Loucy (cell line): ENCODE results near the gene ABCC4.

Experiments
- H2AFZ ChIP-seq: fragments of 200-600 bp; sonication (generic); 2 replicates; pipeline ENCODE4 v1.6.0; 2016; ENCODE audit warnings: antibody characterized with exemption, mild to moderate bottlenecking, low read length, moderate library complexity
- H3F3A ChIP-seq: fragments of 200-600 bp; 2 replicates; pipeline ENCODE4 v1.6.0; 2016; ENCODE audit warnings: antibody characterized with exemption, low read depth, mild to moderate bottlenecking
- H3K27me3 ChIP-seq: fragments of 200-600 bp; sonication (generic); 2 replicates; pipeline ENCODE4 v1.6.1; 2014; ENCODE audit warnings: low read length, mild to moderate bottlenecking; ENCODE audit not compliant: insufficient read depth, poor library complexity, severe bottlenecking
- H3K36me3 ChIP-seq: fragments of 200-600 bp; sonication (generic); 2 replicates; pipeline ENCODE4 v1.6.1; 2016; ENCODE audit warnings: low read length; ENCODE audit not compliant: insufficient read depth
- H3K4me1 ChIP-seq: fragments of 200-600 bp; sonication (generic); 2 replicates; pipeline ENCODE4 v1.5.1; 2014; ENCODE audit warnings: low read length, mild to moderate bottlenecking; ENCODE audit not compliant: insufficient read depth, poor library complexity, severe bottlenecking
- H3K4me2 ChIP-seq: fragments of 200-600 bp; sonication (generic); 2 replicates; pipeline ENCODE4 v1.6.0; 2014; ENCODE audit warnings: antibody characterized with exemption, low read length, low read depth, mild to moderate bottlenecking; ENCODE audit not compliant: poor library complexity, severe bottlenecking
- H3K4me3 ChIP-seq: fragments of 200-600 bp; sonication (generic); 2 replicates; pipeline ENCODE4 v1.5.1; 2014; ENCODE audit warnings: low read length, mild to moderate bottlenecking, mixed read lengths; ENCODE audit not compliant: poor library complexity, severe bottlenecking
- H3K79me2 ChIP-seq: fragments of 200-600 bp; sonication (generic); 2 replicates; pipeline ENCODE4 v1.6.1; 2014; ENCODE audit warnings: low read length; ENCODE audit not compliant: insufficient read depth
- H3K9ac ChIP-seq: fragments of 200-600 bp; sonication (generic); 2 replicates; pipeline ENCODE4 v1.6.0; 2014; ENCODE audit warnings: mild to moderate bottlenecking, low read depth, low read length, moderate library complexity; ENCODE audit not compliant: poor library complexity, severe bottlenecking
- H3K9me2 ChIP-seq: fragments of 200-600 bp; sonication (generic); replicated peaks from 2 replicates; pipeline ENCODE4 v1.6.1; 2016; ENCODE audit warnings: low read depth, low read length, mixed read lengths
- H3K9me3 ChIP-seq: fragments of 200-600 bp; sonication (generic); 2 replicates; pipeline ENCODE4 v1.6.1; 2014; ENCODE audit warnings: mild to moderate bottlenecking, antibody characterized with exemption, low read length, low read depth; ENCODE audit not compliant: insufficient read depth
- H4K20me1 ChIP-seq: fragments of 200-600 bp; sonication (generic); 2 replicates; pipeline ENCODE4 v1.6.0; 2014; ENCODE audit warnings: antibody characterized with exemption, low read length, mild to moderate bottlenecking; ENCODE audit not compliant: insufficient read depth, poor library complexity, severe bottlenecking
- EZH2phosphoT487 ChIP-seq: fragments of 200-600 bp; IDR thresholded peaks from 2 replicates; pipeline ENCODE4 v1.6.1; 2018; ENCODE audit warnings: antibody characterized with exemption, mild to moderate bottlenecking, moderate library complexity, borderline replicate concordance
- TF ChIP-seq, protein P1 (sequence below): fragments of 200-600 bp; sonication (generic); conservative IDR thresholded peaks from 2 replicates; pipeline ENCODE4 v1.5.1; 2014; ENCODE audit warnings: mild to moderate bottlenecking, antibody characterized with exemption, low read length

The ABCC4 gene

DNA sequence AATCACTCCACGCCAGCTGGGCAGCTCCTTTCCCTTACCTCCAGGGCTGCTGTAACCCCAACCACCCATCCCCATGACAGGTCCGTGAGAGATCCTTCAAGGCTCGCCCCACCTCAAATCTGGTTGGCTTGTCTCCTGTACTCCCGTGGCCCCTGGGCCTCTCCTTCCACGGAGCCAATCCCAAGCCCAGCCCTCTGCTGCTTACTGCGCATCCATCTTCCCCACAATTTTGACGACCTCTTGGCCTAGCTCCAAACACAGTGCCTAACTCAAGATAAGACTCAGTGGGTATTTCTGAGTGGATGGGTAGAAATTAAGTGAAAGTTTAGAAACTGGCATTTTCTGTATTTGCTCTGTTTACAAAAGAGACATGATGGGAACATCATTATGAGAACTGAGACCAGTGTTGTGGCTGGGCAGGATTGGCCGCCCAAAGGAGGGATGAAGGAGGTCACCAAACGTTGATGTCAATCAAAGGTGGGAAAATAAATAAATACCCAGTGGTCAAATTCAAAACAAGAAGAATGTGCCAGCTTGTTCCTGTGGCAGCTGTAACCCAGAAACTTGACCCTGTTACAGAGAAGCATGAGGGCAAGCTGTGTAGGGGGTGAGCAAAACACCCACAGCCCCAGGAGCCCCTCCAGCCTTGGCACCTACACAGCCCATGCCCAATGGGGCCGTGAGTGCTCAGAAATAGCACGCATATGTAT lies 162.2 kb downstream of the ABCC4 start:
- Histone ChIP-seq H3K9ac (no peak overlapping the region), H3K9me2 (no peaks in the 10 kb centered on the region), H2AFZ (no peak overlapping the region), H3F3A (no peaks in the 10 kb centered on the region), H4K20me1 (no peaks in the 10 kb centered on the region), H3K27me3 (no peaks in the 10 kb centered on the region), H3K4me3 (no peak overlapping the region), H3K4me1 (no peaks in the 10 kb centered on the region), H3K36me3 (no peaks in the 10 kb centered on the region), H3K9me3 (no peaks in the 10 kb centered on the region), H3K79me2 (no peaks in the 10 kb centered on the region), H3K4me2 (no peak overlapping the region)
- no peak for TF ChIP-seq EZH2phosphoT487
- TF ChIP-seq, protein P1, sequence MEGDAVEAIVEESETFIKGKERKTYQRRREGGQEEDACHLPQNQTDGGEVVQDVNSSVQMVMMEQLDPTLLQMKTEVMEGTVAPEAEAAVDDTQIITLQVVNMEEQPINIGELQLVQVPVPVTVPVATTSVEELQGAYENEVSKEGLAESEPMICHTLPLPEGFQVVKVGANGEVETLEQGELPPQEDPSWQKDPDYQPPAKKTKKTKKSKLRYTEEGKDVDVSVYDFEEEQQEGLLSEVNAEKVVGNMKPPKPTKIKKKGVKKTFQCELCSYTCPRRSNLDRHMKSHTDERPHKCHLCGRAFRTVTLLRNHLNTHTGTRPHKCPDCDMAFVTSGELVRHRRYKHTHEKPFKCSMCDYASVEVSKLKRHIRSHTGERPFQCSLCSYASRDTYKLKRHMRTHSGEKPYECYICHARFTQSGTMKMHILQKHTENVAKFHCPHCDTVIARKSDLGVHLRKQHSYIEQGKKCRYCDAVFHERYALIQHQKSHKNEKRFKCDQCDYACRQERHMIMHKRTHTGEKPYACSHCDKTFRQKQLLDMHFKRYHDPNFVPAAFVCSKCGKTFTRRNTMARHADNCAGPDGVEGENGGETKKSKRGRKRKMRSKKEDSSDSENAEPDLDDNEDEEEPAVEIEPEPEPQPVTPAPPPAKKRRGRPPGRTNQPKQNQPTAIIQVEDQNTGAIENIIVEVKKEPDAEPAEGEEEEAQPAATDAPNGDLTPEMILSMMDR: no peak

DNA sequence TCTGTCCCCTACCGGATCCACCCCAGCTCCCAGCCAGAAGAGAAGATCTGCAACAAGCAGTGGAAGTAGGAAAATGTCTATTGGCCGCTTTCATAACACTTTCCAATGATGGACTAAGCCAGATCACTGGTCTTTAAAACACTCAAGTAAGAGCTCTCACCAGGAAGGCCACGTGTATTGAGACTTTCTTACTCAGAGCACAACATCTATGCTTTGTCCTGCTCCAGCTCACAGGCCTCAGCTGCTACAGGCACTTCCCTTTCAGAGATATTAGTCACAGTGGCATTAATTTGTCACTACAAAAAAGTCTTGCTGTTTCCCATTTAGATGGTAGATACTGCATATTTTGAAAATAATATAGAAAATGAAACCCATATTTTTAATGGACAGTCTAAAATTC lies 164.2 kb downstream of the ABCC4 start:
- no peak for TF ChIP-seq EZH2phosphoT487
- TF ChIP-seq, protein P1: no peak
- H3K9ac ChIP-seq: no peak overlapping the region

DNA sequence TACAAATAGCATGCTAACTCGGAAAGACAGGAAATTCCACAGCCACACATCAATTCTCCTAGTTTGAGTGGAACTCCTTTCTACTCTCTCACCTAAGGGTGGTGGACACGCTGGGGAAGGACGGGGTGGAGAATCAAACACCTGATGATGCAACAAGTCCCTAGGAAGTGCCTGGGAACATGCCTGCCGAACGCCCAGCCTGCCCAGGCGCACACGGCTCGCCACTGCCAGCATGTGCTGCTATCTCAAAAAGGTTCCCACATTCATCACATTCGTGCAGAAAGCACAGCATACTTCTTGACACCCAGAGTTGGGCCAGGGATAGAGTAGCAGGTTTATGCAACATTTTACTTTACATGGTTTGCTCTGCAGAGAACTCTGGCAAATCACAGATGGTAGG lies 164.6 kb downstream of the ABCC4 start:
- Histone ChIP-seq H3K4me1 (no peaks in the 10 kb centered on the region), H3K36me3 (no peaks in the 10 kb centered on the region), H3F3A (no peaks in the 10 kb centered on the region), H3K9ac (no peak overlapping the region), H4K20me1 (no peaks in the 10 kb centered on the region), H3K79me2 (no peaks in the 10 kb centered on the region), H3K9me2 (no peaks in the 10 kb centered on the region), H3K9me3 (no peaks in the 10 kb centered on the region), H3K27me3 (no peaks in the 10 kb centered on the region), H3K4me3 (no peak overlapping the region), H2AFZ (no peak overlapping the region), H3K4me2 (no peak overlapping the region)
- no peak for TF ChIP-seq EZH2phosphoT487
- TF ChIP-seq, protein P1: no peak

More for the DNA sequence above, 164.2 kb downstream of the ABCC4 start:
- H3K4me3 ChIP-seq: no peak overlapping the region
- H3K27me3 ChIP-seq: no peaks in the 10 kb centered on the region
- H3K79me2 ChIP-seq: no peaks in the 10 kb centered on the region
- H2AFZ ChIP-seq: no peak overlapping the region
- no peaks in the 10 kb centered on the region for H3K9me3 ChIP-seq
- no peaks in the 10 kb centered on the region for H3K4me1 ChIP-seq
- no peak overlapping the region for H3K4me2 ChIP-seq
- no peaks in the 10 kb centered on the region for H4K20me1 ChIP-seq
- no peaks in the 10 kb centered on the region for H3K9me2 ChIP-seq
- H3F3A ChIP-seq: no peaks in the 10 kb centered on the region
- H3K36me3 ChIP-seq: no peaks in the 10 kb centered on the region
